OCI-LY7 (cell line): Measurements from ENCODE around the gene ST3GAL3.

Experiments
- CTCF ChIP-seq: fragments of 200-600 bp; sonication (generic); conservative IDR thresholded peaks from 2 replicates; pipeline ENCODE4 v1.5.1; 2014; ENCODE audit warnings: mild to moderate bottlenecking, antibody characterized with exemption, low read length, moderate library complexity, mixed read lengths
- EZH2phosphoT487 ChIP-seq: fragments of 200-600 bp; sonication (generic); IDR thresholded peaks from 2 replicates; pipeline ENCODE4 v1.6.1; 2018; ENCODE audit warnings: low read depth, borderline replicate concordance, mild to moderate bottlenecking, mixed run types, antibody characterized with exemption, low read length, moderate library complexity, mixed read lengths

GRCh38 chr1:43854473-43854872, 147.1 kb downstream of the ST3GAL3 start:
- TF ChIP-seq CTCF = no peak
- no peak for TF ChIP-seq EZH2phosphoT487
